H1 (cell line): Measurements from ENCODE around the gene GIT1. TPM values are rescaled to one million over a fixed set of nuclear protein-coding genes. Genes with fewer than 3 reads are reported as not detected.

Experiments used
- CTCF ChIA-PET: fragments of 300-600 bp; sonication (Branson Sonifier 250); formaldehyde crosslinking; loops from one replicate; lab custom pipeline; 2021; ENCODE audit not compliant: partially characterized antibody; lab: Charles Lee
- POLR2A ChIA-PET: fragments of 300-600 bp; sonication (Branson Sonifier 250); formaldehyde crosslinking; loops from one replicate; lab custom pipeline; 2021; ENCODE audit warnings: inconsistent platforms; ENCODE audit not compliant: partially characterized antibody; lab: Charles Lee
- DNase-seq, 2 experiments: peaks; one replicate each; pipeline versions ENCODE4 v3.0.0 to v3.0.0-alpha.2; 2010 to 2022; ENCODE audit warnings: low spot score in 2 of 2, low read depth in 1 of 2, mixed read lengths in 1 of 2
- FAIRE-seq: peaks from 2 replicates; lab custom pipeline; 2011; peaks lifted over from hg19 to GRCh38; lab: Jason Lieb, UNC
- H2AFZ ChIP-seq: 2 replicates; pipeline ENCODE4 v1.8.1; 2012; ENCODE audit warnings: low read length, inconsistent platforms
- H2AK5ac ChIP-seq: 2 replicates; pipeline ENCODE4 v1.6.1; 2013; ENCODE audit warnings: low read depth, low read length
- H2BK120ac ChIP-seq: replicated peaks from 2 replicates; pipeline ENCODE3; 2013; ENCODE audit warnings: low read depth, low read length, inconsistent platforms
- H2BK12ac ChIP-seq: 2 replicates; pipeline ENCODE4 v1.6.1; 2013; ENCODE audit warnings: low read depth, low read length
- H2BK15ac ChIP-seq: 2 replicates; pipeline ENCODE4 v1.6.1; 2013; ENCODE audit warnings: low read length
- H2BK20ac ChIP-seq: 2 replicates; pipeline ENCODE4 v1.6.1; 2013; ENCODE audit warnings: low read length
- H2BK5ac ChIP-seq: 2 replicates; pipeline ENCODE4 v1.6.1; 2013; ENCODE audit warnings: low read depth, low read length
- H3K14ac ChIP-seq: 2 replicates; pipeline ENCODE4 v1.6.1; 2013; ENCODE audit warnings: inconsistent platforms; ENCODE audit not compliant: insufficient read length
- H3K18ac ChIP-seq: 2 replicates; pipeline ENCODE4 v1.6.1; 2013; ENCODE audit warnings: low read length; ENCODE audit errors: extremely low read depth
- H3K23ac ChIP-seq: 2 replicates; pipeline ENCODE4 v1.6.1; 2013; ENCODE audit warnings: inconsistent platforms; ENCODE audit not compliant: insufficient read length
- H3K23me2 ChIP-seq: 2 replicates; pipeline ENCODE4 v1.6.1; 2013; ENCODE audit warnings: low read depth, low read length
- H3K27ac ChIP-seq: 2 replicates; pipeline ENCODE4 v1.6.1; 2011; ENCODE audit warnings: low read depth, low read length, inconsistent platforms
- H3K27me3 ChIP-seq, 4 experiments: replicated peaks in 1 of 4; 1 replicate in 1 of 4; 2 replicates in 3 of 4; pipeline versions ENCODE4 v1.6.1 to v1.8.1; 2011 to 2013; ENCODE audit warnings: low read length in 3 of 4, mild to moderate bottlenecking in 3 of 4, inconsistent platforms in 2 of 4, mixed read lengths in 2 of 4, moderate library complexity in 1 of 4; ENCODE audit not compliant: control insufficient read depth in 3 of 4, insufficient read depth in 3 of 4; ENCODE audit errors: extremely low read depth in 1 of 4
- H3K36me3 ChIP-seq, 4 experiments: 2 replicates each; pipeline versions ENCODE4 v1.6.1 to v1.8.1; 2011 to 2013; ENCODE audit warnings: mild to moderate bottlenecking in 4 of 4, low read length in 3 of 4, moderate library complexity in 2 of 4, control low read depth in 1 of 4, inconsistent platforms in 1 of 4; ENCODE audit not compliant: insufficient read depth in 4 of 4, control insufficient read depth in 2 of 4
- H3K4ac ChIP-seq: replicated peaks from 2 replicates; pipeline ENCODE3; 2013; ENCODE audit warnings: low read length, low read depth, mixed read lengths, inconsistent platforms; ENCODE audit not compliant: insufficient read length
- H3K4me1 ChIP-seq, 4 experiments: replicated peaks in 1 of 4; 1 replicate in 1 of 4; 2 replicates in 3 of 4; pipeline versions ENCODE4 v1.6.1 to v1.8.1; 2011 to 2013; ENCODE audit warnings: low read length in 3 of 4, inconsistent platforms in 2 of 4, mixed read lengths in 1 of 4; ENCODE audit not compliant: insufficient read depth in 4 of 4, control insufficient read depth in 3 of 4
- H3K4me2 ChIP-seq, 2 experiments: 2 replicates each; pipeline versions ENCODE4 v1.6.1 to v1.8.1; 2011 to 2013; ENCODE audit warnings: low read depth in 2 of 2, low read length in 2 of 2, control low read depth in 1 of 2, inconsistent platforms in 1 of 2, mild to moderate bottlenecking in 1 of 2; ENCODE audit not compliant: insufficient read depth in 1 of 2
- H3K4me3 ChIP-seq, 4 experiments: fragments of 200-600, 300-600 bp in 1 of 4; sonication (generic), shearing (Covaris generic), sonication (Bioruptor Twin) in 1 of 4; 2 replicates each; pipeline versions ENCODE4 v1.5.1 to v1.8.1; 2011 to 2016; ENCODE audit warnings: low read length in 4 of 4, low read depth in 3 of 4, control low read depth in 2 of 4, inconsistent platforms in 2 of 4, mild to moderate bottlenecking in 2 of 4, mixed read lengths in 1 of 4, moderate library complexity in 1 of 4; ENCODE audit not compliant: insufficient read depth in 2 of 4; ENCODE audit errors: extremely low read depth in 1 of 4
- H3K56ac ChIP-seq: replicated peaks from 2 replicates; pipeline ENCODE3; 2013; ENCODE audit warnings: low read depth, mild to moderate bottlenecking, mixed read lengths, low read length, inconsistent platforms; ENCODE audit not compliant: insufficient read length
- H3K79me1 ChIP-seq: 2 replicates; pipeline ENCODE4 v1.6.1; 2013; ENCODE audit warnings: low read depth, low read length, control low read depth
- H3K79me2 ChIP-seq, 2 experiments: 2 replicates each; pipeline versions ENCODE4 v1.6.1 to v1.8.1; 2012 to 2013; ENCODE audit warnings: low read length in 2 of 2, mild to moderate bottlenecking in 2 of 2, inconsistent platforms in 1 of 2; ENCODE audit not compliant: insufficient read depth in 2 of 2, control insufficient read depth in 1 of 2
- H3K9ac ChIP-seq, 4 experiments: replicated peaks in 1 of 4; 1 replicate in 1 of 4; 2 replicates in 3 of 4; pipeline versions ENCODE4 v1.6.1 to v1.8.1; 2011 to 2013; ENCODE audit warnings: low read depth in 3 of 4, low read length in 3 of 4, control low read depth in 2 of 4, mild to moderate bottlenecking in 2 of 4, moderate library complexity in 2 of 4, inconsistent platforms in 1 of 4; ENCODE audit errors: extremely low read depth in 1 of 4
- H3K9me3 ChIP-seq, 2 experiments: 2 replicates each; pipeline versions ENCODE4 v1.6.1 to v1.8.1; 2012 to 2013; ENCODE audit warnings: mild to moderate bottlenecking in 2 of 2, moderate library complexity in 2 of 2, control low read depth in 1 of 2, inconsistent platforms in 1 of 2, low read depth in 1 of 2, low read length in 1 of 2, mixed read lengths in 1 of 2; ENCODE audit not compliant: insufficient read depth in 2 of 2
- H4K20me1 ChIP-seq, 2 experiments: replicated peaks in 1 of 2; 2 replicates each; pipeline versions ENCODE3 to v1.8.1; 2011 to 2013; ENCODE audit warnings: inconsistent platforms in 2 of 2, low read length in 2 of 2, mild to moderate bottlenecking in 1 of 2; ENCODE audit not compliant: insufficient read depth in 2 of 2, control insufficient read depth in 1 of 2
- H4K5ac ChIP-seq: 2 replicates; pipeline ENCODE4 v1.6.1; 2013; ENCODE audit warnings: low read length, low read depth, mixed read lengths, inconsistent platforms; ENCODE audit not compliant: insufficient read length
- H4K8ac ChIP-seq: 2 replicates; pipeline ENCODE4 v1.8.0; 2013; ENCODE audit warnings: mild to moderate bottlenecking, moderate library complexity, low read length, inconsistent platforms; ENCODE audit not compliant: insufficient read depth; ENCODE audit errors: extremely low read depth
- H4K91ac ChIP-seq: replicated peaks from 2 replicates; pipeline ENCODE3; 2013; ENCODE audit warnings: low read length, mixed read lengths, inconsistent platforms; ENCODE audit not compliant: insufficient read length
- CEBPB ChIP-seq: IDR thresholded peaks from 2 replicates; pipeline ENCODE4 v1.6.1; 2012; ENCODE audit warnings: low read depth, low read length
- EZH2 ChIP-seq: fragments of 200-600 bp; sonication (generic); IDR thresholded peaks from 2 replicates; pipeline ENCODE4 v1.7.1; 2012; ENCODE audit warnings: low read depth, mild to moderate bottlenecking, moderate library complexity, low read length, inconsistent platforms; ENCODE audit not compliant: severe bottlenecking
- KDM1A ChIP-seq: fragments of 200-600, 300-600 bp; sonication (generic); IDR thresholded peaks from 2 replicates; pipeline ENCODE4 v1.7.1; 2016; ENCODE audit warnings: mild to moderate bottlenecking, low read length, borderline replicate concordance
- RAD21 ChIP-seq, 2 experiments: IDR thresholded peaks in 1 of 2; conservative IDR thresholded peaks in 1 of 2; 2 replicates each; pipeline ENCODE4 v1.6.1; 2011; ENCODE audit warnings: low read depth in 2 of 2, low read length in 2 of 2, improper control_type of control experiment in 1 of 2, inconsistent platforms in 1 of 2, mild to moderate bottlenecking in 1 of 2, moderate library complexity in 1 of 2
- RFX5 ChIP-seq: IDR thresholded peaks from 2 replicates; pipeline ENCODE4 v1.6.1; 2011; ENCODE audit warnings: low read depth, low read length, improper control_type of control experiment, borderline replicate concordance
- SIN3A ChIP-seq, 2 experiments: IDR thresholded peaks in 1 of 2; conservative IDR thresholded peaks in 1 of 2; 2 replicates each; pipeline ENCODE4 v1.6.1; 2011 to 2012; ENCODE audit warnings: low read length in 2 of 2, improper control_type of control experiment in 1 of 2, low read depth in 1 of 2, mild to moderate bottlenecking in 1 of 2
- WGBS, 2 experiments: shearing (Covaris generic) in 1 of 2; methylation state at CpG; one replicate each; pipeline versions ENCODE4 v1.1.6 to v1.1.7; 2013 to 2015; ENCODE audit warnings: low lambda C conversion rate in 2 of 2, mixed read lengths in 2 of 2, inconsistent platforms in 1 of 2, low coverage in 1 of 2, missing lambda C conversion rate in 1 of 2; ENCODE audit not compliant: insufficient replicate concordance in 2 of 2, insufficient coverage in 1 of 2, insufficient read length in 1 of 2; ENCODE audit errors: extremely low coverage in 1 of 2, missing lambda C conversion rate in 1 of 2; 5-methylcytosine and 5-hydroxymethylcytosine counted together
- polyA plus RNA-seq, 7 experiments: library from polyadenylated mRNA; depleted of rRNA in 3 of 7; stranded (reverse) in 5 of 7; unstranded in 2 of 7; fragments of >200 nt in 5 of 7; fragments of 200-250 nt in 2 of 7; gene quantifications; 1 replicate in 5 of 7; 2 replicates in 1 of 7; 4 replicates in 1 of 7; pipeline versions ENCODE4 v1.2.1 to v1.2.3, GENCODE V29; 2011 to 2013; ENCODE audit warnings: missing spikeins in 2 of 7, mixed read lengths in 2 of 7
- total RNA-seq: library from RNA; stranded (reverse); fragmentation: NEBNext Ultra II Directional; extraction: Animal tissue kit (Norgen Biotek cat#: 25700); gene quantifications from 2 replicates; pipeline ENCODE4 v1.2.1, GENCODE V29; 2021

GIT1 gene
- total and polyA plus RNA-seq, 2 of the 8 experiments (the other 6 are each of a cell fraction or from before 2014, with no cell fraction given), result 62.4 to 63.0 TPM

DNA sequence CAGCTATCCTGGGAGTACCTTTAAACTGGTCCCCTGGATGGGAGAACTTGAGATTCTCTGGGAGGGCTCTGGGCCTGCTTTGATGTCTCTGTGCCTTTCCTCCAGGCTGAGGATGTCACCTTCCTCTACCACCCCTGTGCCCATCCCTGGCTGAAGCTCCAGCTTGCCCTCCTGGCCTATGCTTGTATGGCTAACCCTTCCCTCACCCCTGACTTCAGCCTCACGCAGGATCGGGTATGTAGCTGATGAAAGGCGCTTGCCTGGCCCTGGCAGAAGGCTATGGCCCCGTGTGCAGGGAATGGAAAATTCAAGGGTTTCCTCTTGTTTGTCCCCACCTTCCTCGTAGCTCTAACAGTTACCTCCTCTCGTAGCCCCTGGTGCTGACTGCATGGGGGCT is 18.0 kb downstream of the GIT1 start:
- CTCF ChIA-PET, result interaction anchor here (0.7 to 15.3 kb wide), 9 partner anchors 12 to 447 kb away, joined by 3 to 167 read pairs (median 5); partner anchors contain the start of genes ANKRD13B, CORO6 and TAOK1

More for the DNA sequence above, 18.0 kb downstream of the GIT1 start:
- H3K18ac ChIP-seq, result no peak overlapping the region
- H2BK120ac ChIP-seq, result no peak overlapping the region
- H3K36me3 ChIP-seq, result peaks cover 3 to 16% (median 10%) of the 10 kb centered on the region in 4 experiments; a peak in 6 of 8 replicates
- no peak overlapping the region for H3K27ac ChIP-seq
- no peak overlapping the region for H3K4me2 ChIP-seq
- H3K4me3 ChIP-seq, result no peak overlapping the region
- no peaks in the 10 kb centered on the region for H3K79me2 ChIP-seq
- H3K56ac ChIP-seq, result no peak overlapping the region
- no peak overlapping the region; the same call in 1 of the 2 replicates for H4K8ac ChIP-seq
- H4K91ac ChIP-seq, result no peak overlapping the region
- FAIRE-seq, result no peak
- peaks cover 0 to 1% of the 10 kb centered on the region in 2 experiments for H4K20me1 ChIP-seq
- no peak overlapping the region for H4K5ac ChIP-seq
- POLR2A ChIA-PET, result interaction anchor here (1.3 to 2.5 kb wide), 2 partner anchors 14 to 277 kb away, joined by 3 to 6 read pairs; partner anchors contain the start of gene NUFIP2
- H2BK12ac ChIP-seq, result no peak overlapping the region
- H2AFZ ChIP-seq, result no peak overlapping the region
- no peak overlapping the region for H3K23ac ChIP-seq
- H2BK15ac ChIP-seq, result no peak overlapping the region
- 93% methylated on average over 6 of the region's 6 CpGs; no CpG with 5 or more reads in 1 of the 2 experiments for WGBS, 2 experiments
- H3K14ac ChIP-seq, result no peak overlapping the region
- H3K9me3 ChIP-seq, result no peaks in the 10 kb centered on the region
- TF ChIP-seq SIN3A (conservative IDR thresholded peaks at IDR 0.05 in 1 of 2, IDR thresholded peaks at IDR 0.05 in 1 of 2; ENCODE audit: low read depth in 1 of 2, low read length in 2 of 2) (no peak), CEBPB (no peak), KDM1A (no peak), RFX5 (no peak), RAD21 (IDR thresholded peaks at IDR 0.05 in 1 of 2, conservative IDR thresholded peaks at IDR 0.05 in 1 of 2; ENCODE audit: low read depth in 2 of 2, low read length in 2 of 2) (no peak), EZH2 (no peak)
- peaks cover 19% of the 10 kb centered on the region for H3K23me2 ChIP-seq
- no peak overlapping the region for H2BK5ac ChIP-seq
- no peak overlapping the region for H2BK20ac ChIP-seq
- no peaks in the 10 kb centered on the region for H3K79me1 ChIP-seq
- H3K4ac ChIP-seq, result no peak overlapping the region
- H3K9ac ChIP-seq, result no peak overlapping the region
- no peak overlapping the region for H2AK5ac ChIP-seq
- peaks cover 0 to 9% (median 7%) of the 10 kb centered on the region in 4 experiments; a peak in 5 of 7 replicates for H3K4me1 ChIP-seq
- peaks cover 2 to 24% (median 13%) of the 10 kb centered on the region in 4 experiments; a peak in 6 of 7 replicates for H3K27me3 ChIP-seq
- DNase-seq, result no peak
